ENCODE results near the gene AGBL5. TPM values are rescaled to one million over a fixed set of nuclear protein-coding genes. Genes with fewer than 3 reads are reported as not detected.
"Not testable (repeated sequence)": the region's sequence is repeated elsewhere in the genome, so short reads cannot be mapped to it uniquely, and the experiment has no call there.

The AGBL5 gene
- total RNA-seq, 1 experiment from 2014 or later = 25.2 TPM

DNA sequence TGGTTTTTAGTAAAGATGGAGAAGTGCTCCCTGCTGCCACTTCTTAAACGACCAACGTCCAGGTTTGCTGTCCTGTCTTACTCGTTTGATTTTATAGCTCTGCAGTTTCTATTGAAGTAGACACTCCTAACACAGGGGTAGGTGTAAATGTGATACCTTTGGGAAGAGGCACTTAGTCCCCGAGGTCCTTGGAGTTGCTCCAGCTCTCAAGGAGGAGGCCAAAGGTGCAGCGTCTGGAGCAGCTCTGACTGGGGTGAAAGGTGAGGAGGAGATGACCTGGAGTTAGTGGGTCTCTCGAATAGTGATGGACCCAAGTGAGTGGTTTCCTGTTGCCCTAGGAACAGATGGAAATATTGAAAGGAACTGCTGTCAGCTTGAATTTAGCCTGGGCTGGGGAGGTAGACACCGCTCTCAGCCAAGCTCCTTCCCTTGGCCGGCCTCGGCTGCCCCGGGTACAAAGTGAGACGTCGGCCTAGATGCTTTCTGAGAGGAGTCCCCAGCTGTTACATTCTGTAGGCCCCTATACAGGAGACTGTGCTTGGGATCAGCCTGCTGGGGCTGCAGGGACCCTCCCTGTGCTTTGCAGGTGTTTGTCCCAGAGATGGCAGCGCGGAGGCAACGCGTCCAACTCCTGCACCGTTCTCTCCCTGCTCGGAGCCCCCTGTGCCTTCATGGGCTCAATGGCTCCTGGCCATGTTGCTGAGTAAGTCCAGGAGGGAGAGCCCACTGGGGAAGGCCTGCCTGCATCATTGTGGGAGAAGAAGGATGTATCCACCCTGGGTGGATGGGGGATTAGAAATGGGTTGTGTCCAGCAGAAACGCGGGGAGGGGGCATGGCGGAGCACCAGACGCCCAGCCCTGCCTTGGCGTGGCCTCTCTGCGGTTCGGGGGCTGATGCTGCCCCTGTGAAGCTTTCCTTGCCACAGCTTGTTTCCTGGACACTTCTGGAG lies 40.6 kb downstream of the AGBL5 start:
- DNase-seq (ENCODE audit: low spot score) = no peak

- DNase-seq (ENCODE audit: low spot score) = no peak
These were observed 41.4 kb downstream of the AGBL5 start for GRCh38 chr2:27092696-27093429.

GRCh38 chr2:27093430-27094352 lies 42.2 kb downstream of the AGBL5 start:
- no peak for DNase-seq (ENCODE audit: low spot score)

- DNase-seq (ENCODE audit: low spot score) = no peak
These were observed 43.0 kb downstream of the AGBL5 start for GRCh38 chr2:27094353-27094984.

DNA sequence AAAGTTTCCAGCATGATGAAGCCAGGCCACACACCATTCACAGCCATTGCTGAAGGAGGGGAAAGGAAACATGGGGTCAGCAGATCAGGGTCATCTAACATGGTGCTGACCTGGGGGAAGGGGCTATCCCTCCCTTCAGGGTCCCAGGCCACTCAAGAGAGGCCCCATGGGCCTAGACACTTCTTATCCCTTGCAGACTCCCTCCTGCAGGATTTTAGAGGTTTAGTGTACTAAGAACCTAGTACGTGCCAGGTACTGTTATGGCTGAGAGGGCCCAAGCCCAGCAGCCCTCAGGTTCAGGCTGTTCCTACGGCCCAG lies 43.9 kb downstream of the AGBL5 start:
- no peak for DNase-seq (ENCODE audit: low spot score)

GRCh38 chr2:27095745-27096651 lies 44.5 kb downstream of the AGBL5 start:
- DNase-seq (ENCODE audit: low spot score) = no peak

- no peak for DNase-seq (ENCODE audit: low spot score)
These were observed 45.4 kb downstream of the AGBL5 start for GRCh38 chr2:27096748-27097297.

DNA sequence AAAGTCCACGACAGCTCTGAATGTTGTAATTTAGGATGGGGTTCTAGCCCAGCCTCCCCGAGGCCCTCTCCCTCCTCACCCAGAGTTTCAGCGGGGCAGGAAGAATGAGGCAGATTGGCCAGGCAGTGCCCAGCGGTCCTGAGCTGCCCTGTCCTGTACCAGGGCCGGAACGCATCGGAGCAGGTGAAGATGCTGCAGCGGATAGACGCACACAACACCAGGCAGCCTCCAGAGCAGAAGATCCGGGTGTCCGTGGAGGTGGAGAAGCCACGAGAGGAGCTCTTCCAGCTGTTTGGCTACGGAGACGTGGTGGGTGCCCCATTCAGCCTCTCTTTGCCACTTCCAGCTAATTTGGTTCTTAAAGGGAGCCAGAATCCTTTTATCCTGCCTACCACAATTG lies 45.9 kb downstream of the AGBL5 start:
- DNase-seq (ENCODE audit: low spot score) = no peak

- no peak for DNase-seq (ENCODE audit: low spot score)
These were observed 48.0 kb downstream of the AGBL5 start for GRCh38 chr2:27099334-27099955.

GRCh38 chr2:27100036-27100435 lies 48.6 kb downstream of the AGBL5 start:
- no peak for DNase-seq (ENCODE audit: low spot score)

DNA sequence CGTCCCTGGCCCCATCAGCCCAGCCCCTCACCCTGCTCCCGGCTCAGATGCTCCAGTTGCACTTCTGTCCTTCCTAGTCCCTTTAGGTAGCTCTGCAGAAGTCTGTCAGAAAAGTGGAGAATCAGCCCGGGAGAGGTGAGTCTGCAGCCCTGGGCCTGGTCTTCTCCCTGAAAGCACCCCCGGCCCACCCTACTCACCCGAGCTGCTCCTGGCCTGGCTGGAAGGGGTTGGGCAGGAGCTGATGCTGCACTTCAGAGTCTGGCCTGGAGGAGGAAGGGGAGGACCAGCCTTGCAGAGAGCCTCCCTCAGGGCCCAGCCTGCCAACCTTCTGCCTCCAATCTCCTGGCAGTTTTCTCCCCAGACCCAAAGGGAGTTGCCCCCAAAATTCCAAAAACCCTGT lies 50.9 kb downstream of the AGBL5 start:
- no peak for DNase-seq (ENCODE audit: low spot score)

- no peak for DNase-seq (ENCODE audit: low spot score)
These were observed 54.5 kb downstream of the AGBL5 start for GRCh38 chr2:27105981-27106380.

- no peak for DNase-seq (ENCODE audit: low spot score)
These were observed 56.8 kb downstream of the AGBL5 start for GRCh38 chr2:27108221-27108620.

DNA sequence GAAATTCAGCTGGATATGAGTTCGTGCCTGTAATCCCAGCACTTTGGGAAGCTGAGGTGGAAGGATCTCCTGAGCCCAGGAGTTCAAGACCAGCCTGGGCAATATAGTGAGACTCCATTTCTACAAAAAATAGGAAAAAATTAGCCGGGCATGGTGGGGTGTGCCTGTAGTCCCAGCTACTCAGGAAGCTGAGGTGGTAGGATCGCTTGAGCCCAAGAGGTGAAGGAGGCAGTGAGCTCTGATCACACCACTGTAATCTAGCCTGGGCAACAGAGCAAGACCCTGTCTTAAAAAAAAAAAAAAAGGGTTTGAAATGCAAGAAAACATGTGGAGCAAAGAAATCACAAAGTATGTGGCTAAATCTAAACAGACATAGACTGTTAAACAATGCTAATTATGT lies 57.6 kb downstream of the AGBL5 start:
- no peak for DNase-seq (ENCODE audit: low spot score)

GRCh38 chr2:27110603-27111352 lies 59.3 kb downstream of the AGBL5 start:
- not testable (repeated sequence) for DNase-seq (ENCODE audit: low spot score)

DNA sequence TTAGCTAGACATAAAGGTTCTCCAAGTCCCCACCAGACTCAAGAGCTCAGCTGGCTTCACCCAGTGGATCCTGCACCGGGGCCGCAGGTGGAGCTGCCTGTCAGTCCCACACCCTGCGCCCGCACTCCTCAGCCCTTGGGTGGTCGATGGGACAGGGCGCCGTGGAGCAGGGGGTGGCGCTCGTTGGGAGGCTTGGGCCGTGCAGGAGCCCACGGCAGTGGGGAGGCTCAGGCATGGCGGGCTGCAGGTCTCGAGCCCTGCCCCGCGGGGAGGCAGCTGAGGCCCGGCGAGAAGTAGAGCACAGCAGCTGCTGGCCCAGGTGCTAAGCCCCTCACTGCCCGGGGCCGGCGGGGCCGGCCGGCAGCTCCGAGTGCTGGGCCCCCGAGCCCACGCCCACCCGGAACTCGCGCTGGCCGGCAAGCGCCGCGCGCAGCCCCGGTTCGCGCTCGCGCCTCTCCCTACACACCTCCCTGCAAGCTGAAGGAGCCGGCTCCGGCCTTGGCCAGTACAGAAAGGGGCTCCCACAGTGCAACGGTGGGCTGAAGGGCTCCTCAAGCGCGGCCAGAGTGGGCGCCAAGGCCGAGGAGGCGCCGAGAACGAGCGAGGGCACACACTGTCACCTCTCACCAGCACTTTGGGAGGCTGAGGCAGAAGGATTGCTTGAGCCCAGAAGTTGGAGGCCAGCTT lies 60.1 kb downstream of the AGBL5 start:
- not testable (repeated sequence) for DNase-seq (ENCODE audit: low spot score)

DNA sequence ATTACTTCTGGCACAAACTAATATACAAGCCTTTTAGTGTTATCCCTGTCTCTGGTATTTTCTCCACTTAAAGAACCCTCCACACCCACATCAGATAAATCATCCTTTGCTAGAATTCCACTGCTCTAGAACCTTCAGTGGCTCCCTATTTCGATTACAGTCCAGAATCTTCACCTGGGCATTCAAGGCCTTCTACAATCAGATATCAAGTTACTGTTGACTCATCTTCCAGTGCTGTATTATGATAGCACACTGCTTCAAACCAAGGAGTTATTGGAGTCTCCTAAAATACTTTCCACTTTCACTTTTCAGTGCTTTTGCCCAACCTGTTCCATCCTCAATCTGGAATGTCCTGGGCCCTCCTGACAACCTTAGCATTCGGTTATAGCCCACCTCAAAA lies 64.1 kb downstream of the AGBL5 start:
- no peak for DNase-seq (ENCODE audit: low spot score)

- DNase-seq (ENCODE audit: low spot score) = no peak
These were observed 66.6 kb downstream of the AGBL5 start for GRCh38 chr2:27117995-27118524.

Measured in H4 (cell line).